ENCODE results near the gene SRPX.

The SRPX gene

DNA sequence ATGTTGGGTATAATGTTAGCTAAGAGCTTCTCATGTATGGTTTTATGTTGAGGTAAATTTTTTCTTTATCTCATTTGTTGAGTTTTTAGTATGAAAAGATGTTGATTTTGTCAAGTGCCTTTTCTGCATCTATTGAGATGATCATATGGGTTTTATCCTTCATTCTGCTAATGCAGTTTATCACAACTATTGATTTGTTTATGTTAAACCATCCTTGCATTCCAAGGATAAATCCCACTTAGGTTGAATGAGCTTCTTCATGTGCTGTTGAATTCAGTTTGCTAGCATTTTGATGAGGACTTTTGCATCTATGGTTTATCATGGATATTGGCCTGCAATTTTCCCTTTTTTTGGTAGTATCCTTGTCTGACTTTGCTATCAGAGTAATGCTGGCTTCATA, 121.0 kb downstream of the SRPX start:
- TF ChIP-seq, protein P1, sequence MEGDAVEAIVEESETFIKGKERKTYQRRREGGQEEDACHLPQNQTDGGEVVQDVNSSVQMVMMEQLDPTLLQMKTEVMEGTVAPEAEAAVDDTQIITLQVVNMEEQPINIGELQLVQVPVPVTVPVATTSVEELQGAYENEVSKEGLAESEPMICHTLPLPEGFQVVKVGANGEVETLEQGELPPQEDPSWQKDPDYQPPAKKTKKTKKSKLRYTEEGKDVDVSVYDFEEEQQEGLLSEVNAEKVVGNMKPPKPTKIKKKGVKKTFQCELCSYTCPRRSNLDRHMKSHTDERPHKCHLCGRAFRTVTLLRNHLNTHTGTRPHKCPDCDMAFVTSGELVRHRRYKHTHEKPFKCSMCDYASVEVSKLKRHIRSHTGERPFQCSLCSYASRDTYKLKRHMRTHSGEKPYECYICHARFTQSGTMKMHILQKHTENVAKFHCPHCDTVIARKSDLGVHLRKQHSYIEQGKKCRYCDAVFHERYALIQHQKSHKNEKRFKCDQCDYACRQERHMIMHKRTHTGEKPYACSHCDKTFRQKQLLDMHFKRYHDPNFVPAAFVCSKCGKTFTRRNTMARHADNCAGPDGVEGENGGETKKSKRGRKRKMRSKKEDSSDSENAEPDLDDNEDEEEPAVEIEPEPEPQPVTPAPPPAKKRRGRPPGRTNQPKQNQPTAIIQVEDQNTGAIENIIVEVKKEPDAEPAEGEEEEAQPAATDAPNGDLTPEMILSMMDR (IDR thresholded peaks at IDR 0.05; ENCODE audit: insufficient read depth, low read depth, low read length, missing control alignments): no peak
- no peak overlapping the region for H3K4me3 ChIP-seq (ENCODE audit: low read depth, low read length)
- no peak for DNase-seq (ENCODE audit: low read depth)
